HG02981 (cell line): ENCODE data around the gene YTHDF2.
"Not testable (repeated sequence)": the region's sequence is repeated elsewhere in the genome, so short reads cannot be mapped to it uniquely, and the experiment has no call there.

Experiments
- ATAC-seq: cut with Tn5 transposase; IDR thresholded peaks from one replicate; pipeline ENCODE4 v1.9.1; 2021; ENCODE audit warnings: mild to moderate bottlenecking, moderate library complexity; ENCODE audit not compliant: unreplicated experiment

YTHDF2 gene

DNA sequence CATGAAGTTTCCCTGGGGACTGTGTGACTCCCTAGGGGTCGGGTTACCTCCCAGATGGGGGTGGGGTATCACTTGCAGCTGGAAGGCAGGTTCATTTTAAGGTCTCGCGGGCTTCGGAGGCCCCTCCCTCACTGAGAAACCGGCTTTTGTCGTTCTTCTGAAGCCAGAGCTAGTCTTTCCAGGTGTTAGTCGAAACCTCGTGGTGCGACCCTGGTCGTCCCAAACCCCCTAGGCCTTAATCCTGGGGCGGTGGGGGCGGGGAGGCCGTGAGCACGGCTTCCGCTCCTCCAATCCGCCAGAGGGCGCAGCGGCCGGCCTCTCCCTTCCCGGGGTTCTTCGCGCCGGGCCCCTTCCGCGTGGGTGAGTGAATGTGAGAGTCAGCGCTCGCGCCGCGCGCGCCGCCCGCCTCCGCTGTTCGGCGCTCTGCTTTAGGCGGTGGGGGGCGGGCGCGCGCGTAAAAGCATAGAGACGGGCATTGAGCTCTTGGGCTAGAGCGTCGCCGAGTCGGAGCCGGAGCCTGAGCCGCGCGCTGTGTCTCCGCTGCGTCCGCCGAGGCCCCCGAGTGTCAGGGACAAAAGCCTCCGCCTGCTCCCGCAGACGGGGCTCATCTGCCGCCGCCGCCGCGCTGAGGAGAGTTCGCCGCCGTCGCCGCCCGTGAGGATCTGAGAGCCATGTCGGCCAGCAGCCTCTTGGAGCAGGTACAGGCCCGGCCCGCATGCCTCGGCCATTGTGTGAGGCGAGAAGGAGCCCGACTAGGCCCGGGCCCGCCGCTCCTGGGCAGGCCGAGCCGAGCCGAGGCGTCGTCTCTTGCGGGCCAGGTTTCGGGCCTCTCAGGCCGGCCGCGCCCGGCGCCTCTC lies at the start of gene YTHDF2:
Gene YTHDF2 (plus strand): TSS at position 491 of the 857 bp plus-strand sequence. CDS start 181 bp downstream, at position 672.
- peak; percentile 87 for ATAC-seq

- ATAC-seq, result not testable (repeated sequence)
Measured at GRCh38 chr1:28691627-28692026, 45.1 kb upstream of the YTHDF2 start.

DNA sequence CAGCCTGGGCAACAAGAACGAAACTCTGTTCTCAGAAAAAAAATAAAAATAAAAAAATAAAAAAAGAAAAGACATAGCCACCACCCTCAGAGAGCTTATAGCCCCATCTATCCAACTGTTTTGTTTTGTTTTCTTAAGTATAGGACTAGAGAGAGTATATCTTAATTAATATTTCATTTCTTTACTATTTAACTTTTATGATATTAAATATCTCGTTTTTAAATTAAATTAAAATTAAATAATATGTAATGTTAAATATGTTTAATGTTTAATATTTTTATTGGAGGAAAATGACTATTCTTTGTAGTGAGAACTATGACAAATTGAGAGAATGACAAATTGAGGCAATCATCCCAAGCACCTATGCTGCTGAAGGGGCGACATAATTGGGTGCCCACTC lies 33.1 kb upstream of the YTHDF2 start:
- no peak for ATAC-seq

DNA sequence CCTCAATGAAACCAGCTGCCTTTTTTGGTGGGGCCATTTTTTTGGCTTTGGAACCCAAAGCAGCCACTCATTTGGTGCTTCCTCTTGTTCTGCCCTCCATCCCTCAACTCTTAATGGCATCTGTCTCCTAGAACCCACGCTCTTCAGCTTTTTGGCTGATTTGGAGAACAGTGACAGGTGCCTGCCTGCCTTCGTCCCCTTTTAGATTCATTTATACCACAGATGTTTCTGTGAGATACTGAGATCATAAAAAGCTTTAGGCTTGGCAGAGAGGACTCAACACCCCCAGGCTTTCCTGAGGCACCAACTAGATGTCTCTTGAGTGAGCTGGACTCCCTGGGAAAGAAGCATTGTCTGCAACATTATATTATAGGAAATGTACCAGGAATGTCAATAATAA lies 20.4 kb upstream of the YTHDF2 start:
- no peak for ATAC-seq

DNA sequence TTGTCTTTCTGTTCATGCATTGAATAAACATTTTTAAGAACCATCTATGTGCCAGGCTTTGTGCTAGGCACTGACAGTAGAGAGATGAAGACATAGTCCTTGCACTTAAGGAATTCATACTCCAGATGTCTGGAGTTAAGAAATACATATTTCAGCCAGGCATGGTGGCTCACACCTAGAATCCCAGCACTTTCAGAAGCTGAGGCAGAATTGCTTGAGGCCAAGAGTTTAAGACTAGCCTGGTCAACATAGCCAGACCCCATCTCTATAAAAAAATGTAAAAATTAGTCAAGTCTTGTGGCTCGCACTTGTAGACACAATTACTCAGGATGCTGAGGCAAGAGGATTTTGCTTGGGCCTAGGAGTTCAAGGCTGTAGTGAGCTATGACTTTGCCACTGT lies 18.6 kb upstream of the YTHDF2 start:
- no peak for ATAC-seq

- ATAC-seq, result no peak
Measured at GRCh38 chr1:28718586-28719331, 18.0 kb upstream of the YTHDF2 start.

GRCh38 chr1:28719332-28719619 lies 17.5 kb upstream of the YTHDF2 start:
- ATAC-seq, result no peak

- no peak for ATAC-seq
Measured at GRCh38 chr1:28720376-28720775, 16.4 kb upstream of the YTHDF2 start.

GRCh38 chr1:28721927-28722326 lies 14.8 kb upstream of the YTHDF2 start:
- not testable (repeated sequence) for ATAC-seq

GRCh38 chr1:28725365-28725764 lies 11.4 kb upstream of the YTHDF2 start:
- ATAC-seq, result not testable (repeated sequence)

- ATAC-seq, result no peak
Measured at GRCh38 chr1:28735961-28736449, 735 bp upstream of the YTHDF2 start.

DNA sequence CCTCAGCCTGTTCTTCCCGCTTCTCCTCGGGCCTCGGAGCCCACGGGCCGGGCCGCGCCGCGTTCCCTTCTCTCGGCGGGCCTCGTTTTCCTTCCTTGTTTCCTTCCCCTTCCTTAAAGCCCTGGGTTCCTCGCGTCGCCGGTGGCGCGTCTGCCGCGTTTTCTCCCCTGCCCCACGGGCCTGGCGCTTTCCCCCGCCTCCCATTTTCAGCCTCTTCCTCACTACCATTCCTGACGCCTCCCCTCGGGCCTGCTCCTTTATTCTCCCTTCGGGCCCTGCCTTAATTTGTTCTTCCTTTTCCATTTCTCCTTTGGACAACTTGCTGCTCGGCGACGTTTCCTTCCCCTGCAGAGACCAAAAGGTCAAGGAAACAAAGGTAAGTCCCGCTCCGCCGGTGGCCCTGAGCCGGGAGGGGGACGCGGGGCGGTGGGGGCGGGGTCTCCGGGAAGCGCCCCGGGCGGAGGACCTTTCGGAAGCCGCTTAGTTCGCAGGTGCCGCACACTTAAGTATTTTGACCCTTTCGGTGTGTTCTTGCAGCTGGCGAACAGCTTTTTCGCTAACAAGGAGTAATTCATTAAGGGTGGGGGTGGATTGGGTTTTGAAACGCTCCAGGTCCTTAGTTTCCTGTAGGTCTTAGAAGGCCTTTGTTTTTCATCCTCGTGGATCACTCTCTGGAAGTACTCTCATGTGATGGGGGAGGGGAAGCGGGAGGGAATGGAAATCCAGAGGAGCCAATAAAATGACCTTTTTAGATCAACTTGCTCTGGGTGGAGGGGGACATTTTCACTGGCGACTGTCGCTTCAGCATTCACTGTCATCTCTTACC lies 780 bp downstream of the YTHDF2 start:
- ATAC-seq, result no peak

- ATAC-seq, result no peak
Measured at GRCh38 chr1:28740118-28740517, 3.4 kb downstream of the YTHDF2 start.

GRCh38 chr1:28744184-28744583 lies 7.4 kb downstream of the YTHDF2 start:
- no peak for ATAC-seq

GRCh38 chr1:28745653-28746173 lies 9.0 kb downstream of the YTHDF2 start:
- ATAC-seq, result no peak

- ATAC-seq, result no peak
Measured at GRCh38 chr1:28750330-28750729, 13.6 kb downstream of the YTHDF2 start.

DNA sequence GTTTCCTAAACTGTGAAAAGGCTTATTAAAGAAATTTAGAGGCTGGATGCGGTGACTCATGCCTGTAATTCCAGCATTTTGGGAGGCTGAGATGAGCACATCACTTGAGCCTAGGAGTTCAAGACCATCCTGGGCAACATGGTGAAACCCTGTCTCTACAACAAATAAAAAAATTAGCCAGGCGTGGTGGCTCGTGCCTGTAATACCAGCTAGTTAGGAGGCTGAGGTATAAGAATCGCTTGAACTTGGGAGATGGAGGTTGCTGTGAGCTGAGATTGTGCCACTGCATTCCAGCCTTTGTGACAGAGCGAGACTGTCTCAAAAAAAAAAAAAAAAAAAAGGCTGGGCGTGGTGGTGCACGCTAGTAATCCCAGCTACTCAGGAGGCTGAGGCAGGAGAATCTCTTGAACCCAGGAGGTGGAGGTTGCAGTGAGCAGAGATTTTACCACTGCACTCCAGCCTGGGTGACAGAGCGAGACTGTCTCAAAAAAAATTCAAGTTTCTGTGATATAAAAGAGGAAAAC lies 14.1 kb downstream of the YTHDF2 start:
- ATAC-seq, result not testable (repeated sequence)

GRCh38 chr1:28751315-28752060 lies 14.7 kb downstream of the YTHDF2 start:
- no peak for ATAC-seq

- no peak for ATAC-seq
Measured at GRCh38 chr1:28755701-28756100, 19.0 kb downstream of the YTHDF2 start.

GRCh38 chr1:28756846-28757245 lies 20.1 kb downstream of the YTHDF2 start:
- no peak for ATAC-seq
